GM18499 (cell line): ENCODE measurements around the gene PHGDH.

Source experiments
- ATAC-seq: cut with Tn5 transposase; IDR thresholded peaks from one replicate; pipeline ENCODE4 v1.9.1; 2021; ENCODE audit warnings: moderate number of reproducible peaks; ENCODE audit not compliant: insufficient read depth, unreplicated experiment

The PHGDH gene

GRCh38 chr1:119752592-119752991 lies 40.9 kb downstream of the PHGDH start:
- no peak for ATAC-seq

GRCh38 chr1:119758584-119758983 lies 46.9 kb downstream of the PHGDH start:
- ATAC-seq: no peak

GRCh38 chr1:119762409-119762808 lies 50.7 kb downstream of the PHGDH start:
- ATAC-seq: no peak

- no peak for ATAC-seq
Observed at GRCh38 chr1:119762953-119763352, 51.2 kb downstream of the PHGDH start.

- no peak for ATAC-seq
Observed at GRCh38 chr1:119764220-119764619, 52.5 kb downstream of the PHGDH start.

- no peak for ATAC-seq
Observed at GRCh38 chr1:119766374-119766794, 54.6 kb downstream of the PHGDH start.

- no peak for ATAC-seq
Observed at GRCh38 chr1:119767486-119767885, 55.8 kb downstream of the PHGDH start.

- no peak for ATAC-seq
Observed at GRCh38 chr1:119768778-119769177, 57.0 kb downstream of the PHGDH start, which contains the start of gene HMGCS2. TSS of gene HMGCS2 (minus strand) at chr1:119768905. CDS start at chr1:119768844, 61 bp downstream.

- ATAC-seq: no peak
Observed at GRCh38 chr1:119771016-119771415, 59.3 kb downstream of the PHGDH start.

- no peak for ATAC-seq
Observed at GRCh38 chr1:119771770-119772169, 60.0 kb downstream of the PHGDH start.

GRCh38 chr1:119772298-119772697 lies 60.6 kb downstream of the PHGDH start:
- ATAC-seq: no peak

- ATAC-seq: no peak
Observed at GRCh38 chr1:119773711-119774241, 62.0 kb downstream of the PHGDH start.

- ATAC-seq: no peak
Observed at GRCh38 chr1:119774746-119775490, 63.2 kb downstream of the PHGDH start.

GRCh38 chr1:119778359-119778758 lies 66.6 kb downstream of the PHGDH start:
- ATAC-seq: no peak

GRCh38 chr1:119778886-119779560 lies 67.3 kb downstream of the PHGDH start:
- no peak for ATAC-seq

- no peak for ATAC-seq
Observed at GRCh38 chr1:119779869-119780356, 68.2 kb downstream of the PHGDH start.

- ATAC-seq: no peak
Observed at GRCh38 chr1:119781434-119782210, 69.9 kb downstream of the PHGDH start.

- no peak for ATAC-seq
Observed at GRCh38 chr1:119782631-119783325, 71.0 kb downstream of the PHGDH start.

- ATAC-seq: no peak
Observed at GRCh38 chr1:119783354-119784185, 71.8 kb downstream of the PHGDH start.
